ENCODE data around the gene C19orf81. TPM values are rescaled to one million over a fixed set of nuclear protein-coding genes. Genes with fewer than 3 reads are reported as not detected.

The C19orf81 gene
- total and polyA plus RNA-seq, 9 of the 15 experiments (the other 6 are each of a cell fraction or from before 2014, with no cell fraction given), result 2.5 to 42.9 (median 33.0) TPM; not detected in 4

- peaks cover 13 to 32% of the 10 kb centered on the region in 2 experiments; a peak in 4 of 5 replicates for H3K27me3 ChIP-seq (ENCODE audit: control insufficient read depth in 2 of 2, insufficient read depth in 2 of 2, low read length in 2 of 2)
- H3K4me3 ChIP-seq, result no peak overlapping the region
- no peaks in the 10 kb centered on the region for H3K9me1 ChIP-seq (ENCODE audit: control insufficient read depth, insufficient read depth, low read length)
- H3K36me3 ChIP-seq (ENCODE audit: control insufficient read depth, insufficient read depth, low read length), result no peaks in the 10 kb centered on the region
- 37% methylated on average over 6 of the region's 58 CpGs for WGBS (ENCODE audit: insufficient coverage, low coverage, missing lambda C conversion rate)
- TF ChIP-seq HNRNPLL (IDR thresholded peaks at IDR 0.05; ENCODE audit: low read depth, low read length, poor library complexity, severe bottlenecking) (no peak), ZBTB34 (CRISPR knock-in tag; IDR thresholded peaks at IDR 0.05) (no peak), SAFB (IDR thresholded peaks at IDR 0.05; ENCODE audit: borderline replicate concordance, low read depth, low read length) (0 out of 2 replicates have a peak, but pooled peaks have one; percentile 11), GTF2F1 (IDR thresholded peaks at IDR 0.05; ENCODE audit: low read depth, low read length) (no peak), ARID1B (IDR thresholded peaks at IDR 0.05) (no peak), SMARCA5 (IDR thresholded peaks at IDR 0.05) (no peak), FOXJ3 (CRISPR knock-in tag; IDR thresholded peaks at IDR 0.05) (no peak), CSDE1 (IDR thresholded peaks at IDR 0.05) (no peak), SRSF9 (IDR thresholded peaks at IDR 0.05; ENCODE audit: borderline replicate concordance, low read depth, low read length) (no peak), EGR1 (conservative IDR thresholded peaks at IDR 0.05) (peak; percentile 31; the same call in 1 of the 2 replicates), PHB (CRISPR knock-in tag; IDR thresholded peaks at IDR 0.05) (no peak), JUN (IDR thresholded peaks at IDR 0.05; ENCODE audit: borderline replicate concordance, low read depth, low read length) (no peak), JUN (CRISPR knock-in tag; IDR thresholded peaks at IDR 0.05; ENCODE audit: borderline replicate concordance) (no peak), ZBTB33 (CRISPR knock-in tag; IDR thresholded peaks at IDR 0.05) (0 out of 2 replicates have a peak, but pooled peaks have one; percentile 21), BDP1 (IDR thresholded peaks at IDR 0.05; ENCODE audit: insufficient read depth, insufficient read length) (no peak), SMAD2 (IDR thresholded peaks at IDR 0.05; ENCODE audit: low read depth, low read length) (no peak), HDAC2 (IDR thresholded peaks at IDR 0.05) (no peak), MTA1 (IDR thresholded peaks at IDR 0.05; ENCODE audit: borderline replicate concordance) (no peak), CTCFL (IDR thresholded peaks at IDR 0.05; ENCODE audit: borderline replicate concordance, insufficient read depth, low read depth, low read length, poor library complexity, severe bottlenecking) (no peak)
- intact Hi-C loops (cut with micrococcal nuclease), result no loop called here
- peaks cover 9% of the 10 kb centered on the region for H3K9me3 ChIP-seq (replicated peaks; ENCODE audit: control insufficient read depth, insufficient read depth, low read depth, low read length)
- H4K20me1 ChIP-seq (replicated peaks; ENCODE audit: control insufficient read depth, insufficient read depth, low read length), result peaks cover 9% of the 10 kb centered on the region; the same call in 1 of the 2 replicates
- no TSS peak for BruUV-seq (replicated peaks)
- FAIRE-seq (no peak), ATAC-seq (no peak), DNase-seq (ENCODE audit: extremely low read depth in 1 of 4, low spot score in 3 of 4) (no peak)
- no peak overlapping the region for H3K27ac ChIP-seq (ENCODE audit: extremely low read depth, low read depth, low read length)
- H3K4me2 ChIP-seq (ENCODE audit: insufficient read depth, low read length), result no peak overlapping the region
- ChIA-PET POLR2A (no interaction called here), CTCF (ENCODE audit: low intra/inter-chr PET ratio) (interaction anchor here (1.1 kb wide), 1 partner anchor 116 kb away, joined by 3 read pairs; no protein-coding TSS in a partner anchor)
- no peaks in the 10 kb centered on the region for H3K79me2 ChIP-seq (ENCODE audit: control insufficient read depth, insufficient read depth, low read length)
- H2AFZ ChIP-seq (ENCODE audit: low read depth, low read length), result no peak overlapping the region
- in situ Hi-C loops (cut with MboI), result no loop called here
- no peak overlapping the region for H3K9ac ChIP-seq (ENCODE audit: insufficient read depth in 1 of 2, low read depth in 2 of 2, low read length in 2 of 2)
- H3K4me1 ChIP-seq (replicated peaks in 1 of 2; ENCODE audit: control insufficient read depth in 2 of 2, insufficient read depth in 2 of 2, low read length in 2 of 2), result peaks cover 0 to 32% of the 10 kb centered on the region in 2 experiments; a peak in 2 of 5 replicates
These were observed 18.6 kb downstream of the C19orf81 start for GRCh38 chr19:50667759-50668231.

Measured in K562 (cell line).